Activated CD4-positive, alpha-beta T cell treated with anti-CD3 and anti-CD28 coated beads for 24 hours (primary cell): Measurements from ENCODE around the gene MPHOSPH8.
"Not testable (repeated sequence)": the region's sequence is repeated elsewhere in the genome, so short reads cannot be mapped to it uniquely, and the experiment has no call there.

Source experiments
- DNase-seq, 2 donors: peaks; one replicate each; pipeline ENCODE4 v3.0.0-alpha.2; 2020; ENCODE audit warnings: low read depth in 2 of 2

Gene MPHOSPH8

GRCh38 chr13:19624265-19624664, 9.2 kb upstream of the MPHOSPH8 start:
- no peak for DNase-seq

- DNase-seq, result no peak
Observed at GRCh38 chr13:19632915-19633478, 462 bp upstream of the MPHOSPH8 start.

GRCh38 chr13:19634256-19634740, 839 bp downstream of the MPHOSPH8 start:
- DNase-seq, result no peak

GRCh38 chr13:19635926-19636325, 2.5 kb downstream of the MPHOSPH8 start:
- DNase-seq, result not testable (repeated sequence)

- no peak for DNase-seq
Observed at GRCh38 chr13:19643652-19644051, 10.2 kb downstream of the MPHOSPH8 start.

- no peak for DNase-seq
Observed at GRCh38 chr13:19645000-19645399, 11.5 kb downstream of the MPHOSPH8 start.

- DNase-seq, result no peak
Observed at GRCh38 chr13:19646063-19646462, 12.6 kb downstream of the MPHOSPH8 start.

GRCh38 chr13:19650742-19651141, 17.3 kb downstream of the MPHOSPH8 start:
- no peak for DNase-seq

- no peak for DNase-seq
Observed at GRCh38 chr13:19657872-19658591, 24.6 kb downstream of the MPHOSPH8 start.

- no peak for DNase-seq
Observed at GRCh38 chr13:19658831-19659230, 25.4 kb downstream of the MPHOSPH8 start.

- DNase-seq, result no peak
Observed at GRCh38 chr13:19661126-19661525, 27.7 kb downstream of the MPHOSPH8 start.

GRCh38 chr13:19661561-19661960, 28.1 kb downstream of the MPHOSPH8 start:
- DNase-seq, result no peak

GRCh38 chr13:19663416-19663979, 30.0 kb downstream of the MPHOSPH8 start:
- DNase-seq, result no peak

- DNase-seq, result no peak
Observed at GRCh38 chr13:19664481-19665230, 31.2 kb downstream of the MPHOSPH8 start.

- DNase-seq, result no peak
Observed at GRCh38 chr13:19665427-19665859, 32.0 kb downstream of the MPHOSPH8 start.

GRCh38 chr13:19668778-19669177, 35.3 kb downstream of the MPHOSPH8 start:
- no peak for DNase-seq

GRCh38 chr13:19670147-19670546, 36.7 kb downstream of the MPHOSPH8 start:
- no peak for DNase-seq

- no peak for DNase-seq
Observed at GRCh38 chr13:19672990-19673389, 39.5 kb downstream of the MPHOSPH8 start.

- DNase-seq, result no peak
Observed at GRCh38 chr13:19673473-19674430, 40.3 kb downstream of the MPHOSPH8 start.

- no peak for DNase-seq
Observed at GRCh38 chr13:19674898-19675297, 41.4 kb downstream of the MPHOSPH8 start.

GRCh38 chr13:19676168-19676567, 42.7 kb downstream of the MPHOSPH8 start:
- no peak for DNase-seq
